OCI-M2 (cell line): Measurements from ENCODE around the gene CDK14.

ENCODE experiments used
- DNase-seq: peaks from one replicate; lab custom pipeline; 2025; ENCODE audit not compliant: unreplicated experiment; lab: John Stamatoyannopoulos, UW

CDK14 gene

GRCh38 chr7:91181949-91182348 lies 585.8 kb downstream of the CDK14 start:
- no peak for DNase-seq

DNA sequence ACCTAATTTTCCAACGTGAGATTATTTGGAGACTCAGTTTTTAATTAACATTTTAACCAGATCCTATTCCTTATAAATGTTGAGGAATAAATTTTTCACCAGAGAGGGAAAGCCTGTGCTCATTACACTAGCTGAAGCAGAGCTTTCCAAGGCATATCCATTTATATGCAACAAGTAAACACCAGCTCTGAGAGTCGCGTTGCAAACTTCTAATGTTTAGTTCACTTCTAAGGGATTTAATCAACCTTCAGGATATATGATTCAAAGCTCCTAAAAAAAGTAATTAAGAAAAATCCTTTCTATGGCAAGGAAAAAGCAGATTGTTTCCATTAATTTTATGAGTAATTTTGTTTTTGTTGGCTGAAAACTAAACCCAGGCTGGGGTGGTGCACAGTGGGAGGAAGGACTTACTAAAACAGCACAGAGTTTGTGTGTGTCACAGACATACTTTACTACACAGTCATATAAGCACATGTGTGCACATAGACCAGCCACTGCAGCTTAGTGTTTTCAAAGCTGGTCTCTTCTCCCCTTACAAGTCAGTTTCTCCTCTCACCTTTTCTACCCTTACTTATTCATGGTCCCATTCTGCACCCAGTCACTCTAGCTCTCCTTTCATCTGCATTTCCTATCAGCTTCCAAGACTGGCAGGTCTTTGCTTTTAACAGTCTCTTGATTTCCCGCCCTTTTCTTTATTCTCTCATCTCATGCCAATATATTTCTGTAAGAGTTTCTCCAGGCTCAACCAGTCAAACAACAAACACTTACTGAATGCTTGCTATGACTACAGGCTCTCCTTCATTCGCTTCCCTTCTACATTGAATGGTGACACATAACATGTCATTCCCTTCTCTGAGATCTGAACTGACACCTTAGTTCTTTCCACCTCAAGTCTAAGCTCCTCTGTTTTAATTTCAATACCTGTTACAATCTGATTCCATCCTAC lies 587.0 kb downstream of the CDK14 start:
- no peak for DNase-seq

DNA sequence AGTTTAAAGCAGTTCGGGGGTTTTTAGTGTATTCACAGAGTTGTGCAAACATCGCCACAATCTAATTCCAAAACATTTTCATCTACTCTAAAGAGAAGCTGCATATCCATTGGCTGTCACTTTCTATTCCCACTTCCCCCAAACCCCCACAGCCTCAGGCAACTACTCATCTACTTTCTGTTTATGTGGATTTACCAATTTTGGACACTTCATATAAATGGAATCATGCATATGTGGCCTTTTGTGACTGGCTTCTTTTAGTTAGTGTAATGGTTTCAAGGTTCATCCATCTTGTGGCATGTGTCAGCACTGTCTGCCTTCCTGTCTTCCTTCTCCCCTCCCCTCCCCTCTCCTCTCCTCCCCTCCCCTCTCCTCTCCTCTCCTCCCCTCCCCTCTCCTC lies 589.6 kb downstream of the CDK14 start:
- DNase-seq: no peak

GRCh38 chr7:91187061-91187460 lies 590.9 kb downstream of the CDK14 start:
- no peak for DNase-seq

GRCh38 chr7:91191771-91192170 lies 595.6 kb downstream of the CDK14 start:
- no peak for DNase-seq

DNA sequence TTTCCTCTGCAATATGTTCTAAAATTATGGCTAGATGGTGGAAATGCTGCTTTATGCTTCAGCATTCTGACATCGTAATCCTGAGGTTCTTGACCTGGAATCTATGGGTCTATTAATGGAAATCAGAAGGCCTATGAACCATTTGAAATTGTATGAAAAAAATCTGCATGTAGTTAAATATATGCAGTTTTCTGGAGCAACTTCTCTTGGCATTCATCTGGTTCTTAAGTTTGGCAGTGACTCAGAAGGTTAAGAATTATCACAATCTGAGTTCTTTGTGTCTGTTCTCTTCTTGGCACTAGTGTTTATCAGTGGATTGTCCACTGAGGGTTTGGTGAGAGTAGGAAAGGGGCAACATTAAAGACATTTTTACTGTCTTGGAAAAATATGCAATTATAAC lies 597.0 kb downstream of the CDK14 start:
- no peak for DNase-seq

DNA sequence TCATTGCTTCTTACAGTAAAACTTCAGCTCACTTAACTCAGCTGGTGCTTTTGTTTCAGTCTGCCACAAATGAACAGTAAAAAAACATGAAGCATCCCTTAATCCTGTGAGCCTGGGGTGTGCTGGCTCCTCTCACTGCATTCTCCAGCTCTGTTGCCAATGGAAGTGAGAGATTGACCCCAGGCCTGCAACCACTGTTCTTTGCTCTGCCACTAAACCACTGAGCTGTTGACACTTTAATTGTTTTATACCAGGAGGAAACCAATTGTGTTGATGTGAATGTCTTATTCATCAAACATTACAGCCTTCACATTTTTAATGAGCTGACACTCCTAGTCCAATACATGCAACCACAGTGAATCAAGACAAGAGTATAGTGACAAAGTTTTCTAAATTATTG lies 598.7 kb downstream of the CDK14 start:
- DNase-seq: no peak

DNA sequence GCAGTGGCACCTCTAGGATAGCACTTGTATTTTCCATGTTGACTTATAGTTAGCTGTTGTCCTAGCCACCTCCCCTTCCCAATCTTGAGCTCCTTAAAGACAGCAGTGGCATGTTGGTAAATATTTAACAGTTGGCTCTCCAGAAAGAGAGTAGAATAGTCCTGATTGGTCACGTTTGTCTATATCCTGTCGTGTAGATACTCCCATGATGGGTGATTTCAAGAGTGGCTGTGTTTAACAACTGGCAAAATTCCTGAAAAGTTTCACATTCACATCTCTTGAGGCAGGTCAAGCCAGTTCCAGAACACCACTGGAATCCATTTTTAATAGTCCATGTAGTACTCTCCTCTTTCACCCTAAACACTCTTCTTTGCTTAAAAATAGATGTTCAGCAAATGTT lies 599.9 kb downstream of the CDK14 start:
- DNase-seq: no peak

GRCh38 chr7:91198371-91198770 lies 602.2 kb downstream of the CDK14 start:
- no peak for DNase-seq

GRCh38 chr7:91199601-91200000 lies 603.5 kb downstream of the CDK14 start:
- DNase-seq: no peak

DNA sequence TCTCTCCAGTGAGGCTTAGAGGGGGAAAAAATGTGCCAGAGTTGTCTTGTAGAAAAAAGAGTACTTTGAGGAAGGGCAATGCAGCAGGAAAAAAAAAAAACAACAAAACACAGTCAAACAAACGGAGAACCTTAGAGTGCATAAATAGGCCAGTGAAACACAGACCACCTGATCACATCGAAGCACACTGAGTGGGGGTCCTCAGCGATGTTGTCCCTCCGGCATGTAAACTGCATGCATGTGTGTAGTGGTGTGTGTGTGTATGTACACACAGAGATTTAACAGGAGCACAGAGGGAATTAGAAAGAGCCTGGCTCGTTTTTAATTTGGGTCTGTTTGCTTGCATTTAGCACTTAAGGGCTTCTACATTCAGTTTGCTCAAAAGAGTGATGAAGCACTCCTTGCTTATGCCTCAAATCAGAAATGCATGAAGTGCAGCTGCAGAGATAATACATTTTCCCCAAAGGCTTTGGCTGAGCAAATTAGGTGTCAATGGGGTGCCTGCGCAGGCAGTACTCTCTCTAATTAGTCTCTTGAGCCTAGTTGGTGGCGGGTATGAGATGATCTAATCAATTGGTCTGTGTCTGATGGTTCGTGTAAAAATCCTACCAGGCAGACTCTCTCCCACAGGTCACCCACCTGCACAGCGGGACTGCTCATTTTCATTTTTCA lies 605.5 kb downstream of the CDK14 start:
- DNase-seq: no peak

DNA sequence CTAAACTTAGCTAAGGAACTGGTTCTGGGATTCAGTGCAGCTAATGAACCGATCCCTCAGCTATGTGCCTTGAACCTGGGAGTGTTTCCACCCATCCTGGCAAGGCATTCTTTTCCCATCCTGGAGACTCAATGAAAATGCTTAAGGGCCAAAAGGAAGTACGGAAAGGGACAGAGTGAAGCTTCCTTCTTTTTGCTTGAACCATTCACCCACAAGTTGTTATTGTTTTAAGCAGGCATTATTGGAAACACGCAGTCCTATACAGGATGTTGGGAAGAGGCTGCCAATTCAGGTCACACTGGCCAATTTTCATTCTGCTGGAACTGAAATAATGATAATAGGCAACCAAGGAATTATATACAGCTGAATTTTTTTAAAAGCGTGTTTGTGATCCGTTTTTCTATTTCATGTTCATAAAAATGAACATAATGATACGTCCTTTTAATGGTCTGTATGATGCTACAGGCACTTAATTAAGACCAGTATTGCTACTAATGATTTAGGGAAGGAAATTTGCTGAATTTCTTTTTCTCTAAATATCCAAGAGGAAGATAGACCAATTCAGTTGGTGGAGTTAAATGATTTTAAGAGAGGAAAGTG lies 610.3 kb downstream of the CDK14 start:
- no peak for DNase-seq

DNA sequence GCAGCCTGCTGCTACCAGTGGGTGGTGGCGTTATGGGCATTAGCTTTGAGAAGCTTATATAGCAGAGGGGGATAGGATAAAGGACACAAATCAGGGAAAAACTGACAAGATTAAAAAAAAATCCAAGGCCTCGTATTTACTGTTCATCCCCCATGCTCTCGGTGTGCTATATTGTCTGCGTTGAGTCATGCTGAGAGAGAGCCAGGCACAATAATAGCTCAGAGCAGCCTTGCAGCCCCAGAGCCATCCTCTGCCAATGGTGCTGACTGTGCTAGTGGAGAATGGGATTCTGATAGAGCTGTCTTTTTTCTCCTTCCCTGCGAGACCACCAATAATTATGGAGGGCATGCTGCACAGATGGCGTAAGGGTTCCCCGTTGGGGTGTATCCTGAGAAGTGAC lies 616.5 kb downstream of the CDK14 start:
- DNase-seq: no peak

GRCh38 chr7:91226411-91226810 lies 630.3 kb downstream of the CDK14 start:
- DNase-seq: no peak

GRCh38 chr7:91228327-91228726 lies 632.2 kb downstream of the CDK14 start:
- no peak for DNase-seq

DNA sequence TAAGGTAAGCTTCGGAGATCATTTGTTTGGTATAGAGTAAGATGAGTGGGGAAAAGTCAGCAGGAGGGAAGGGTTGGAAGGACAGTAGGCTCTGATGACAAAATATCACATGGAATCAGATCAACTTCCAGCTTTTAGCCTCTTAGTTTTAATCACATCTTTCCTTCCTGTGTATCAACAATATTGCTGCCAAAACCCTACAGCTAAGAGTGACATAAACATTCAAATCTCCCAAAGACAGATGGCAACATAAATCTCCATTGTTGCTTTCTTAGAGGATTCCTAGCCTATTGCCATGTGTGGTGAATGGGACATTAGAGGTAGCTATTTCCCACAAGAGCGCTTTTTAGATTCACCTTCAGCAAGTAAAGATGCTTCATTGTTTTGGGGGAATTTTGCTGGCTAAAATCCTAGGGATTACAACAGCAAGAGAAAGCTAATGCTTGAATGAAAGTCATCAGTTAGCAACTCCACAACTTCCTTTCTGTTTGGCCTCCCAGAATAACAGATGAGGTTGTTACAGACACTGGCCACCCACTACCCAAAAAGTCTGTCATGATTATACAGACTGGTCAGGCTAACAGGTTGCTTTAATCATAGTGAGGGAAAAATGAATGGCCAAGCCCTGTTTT lies 632.9 kb downstream of the CDK14 start:
- no peak for DNase-seq

DNA sequence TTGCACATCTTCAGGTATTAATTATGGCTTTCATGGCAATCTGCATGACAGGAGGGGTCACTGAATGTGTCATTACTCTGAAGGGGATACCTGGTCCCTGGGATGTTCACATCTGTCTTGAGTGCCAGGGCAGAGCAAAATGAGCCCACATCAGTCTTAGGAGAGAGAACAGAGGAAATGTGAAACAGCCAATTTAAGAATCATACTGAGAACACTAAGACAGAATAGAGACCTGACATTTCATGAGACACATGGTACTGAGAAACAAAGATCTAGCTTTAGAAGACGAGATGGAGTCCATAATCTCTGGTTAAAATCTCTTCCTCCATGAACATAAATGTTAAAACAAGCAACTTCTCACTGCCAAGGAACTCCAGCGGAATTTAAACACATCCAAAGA lies 634.0 kb downstream of the CDK14 start:
- no peak for DNase-seq

DNA sequence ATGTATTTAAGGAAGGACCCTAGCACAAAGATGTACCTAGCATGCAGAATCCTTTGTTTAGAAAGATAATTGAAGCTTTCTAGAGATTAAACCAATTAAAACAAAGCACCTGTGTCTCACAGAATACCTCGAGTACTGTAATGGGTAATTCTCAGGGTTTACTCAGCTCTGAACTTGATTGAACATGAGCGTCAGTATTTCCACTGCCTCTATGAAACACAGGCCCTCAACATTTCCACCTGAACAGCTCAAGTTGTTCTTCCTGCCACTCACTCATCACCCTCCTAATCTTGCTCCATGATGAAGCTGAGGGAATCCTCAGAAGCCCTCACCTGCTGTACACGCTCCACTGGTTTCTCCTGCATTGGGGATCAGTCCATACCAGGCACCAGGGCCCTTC lies 634.4 kb downstream of the CDK14 start:
- DNase-seq: no peak

DNA sequence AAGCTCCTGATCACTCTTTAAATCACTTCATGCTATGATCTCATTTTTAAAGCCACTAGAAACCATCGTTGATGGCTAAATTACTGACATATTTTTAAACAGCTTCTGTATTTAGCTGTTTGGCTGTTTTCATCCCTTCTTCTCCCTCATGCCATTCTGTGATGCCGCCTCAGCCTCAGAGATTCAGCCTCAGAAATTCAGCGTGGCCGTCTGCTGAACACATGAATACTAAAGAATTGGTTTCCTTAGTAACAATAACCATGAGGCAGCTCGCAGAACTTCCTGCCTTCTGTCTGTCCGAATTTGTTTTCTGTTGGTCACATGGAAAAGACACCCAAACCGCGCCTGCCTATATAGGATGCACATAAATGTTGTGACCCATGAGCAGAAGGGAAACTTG lies 637.1 kb downstream of the CDK14 start:
- DNase-seq: no peak

GRCh38 chr7:91235211-91235832 lies 639.2 kb downstream of the CDK14 start:
- no peak for DNase-seq

DNA sequence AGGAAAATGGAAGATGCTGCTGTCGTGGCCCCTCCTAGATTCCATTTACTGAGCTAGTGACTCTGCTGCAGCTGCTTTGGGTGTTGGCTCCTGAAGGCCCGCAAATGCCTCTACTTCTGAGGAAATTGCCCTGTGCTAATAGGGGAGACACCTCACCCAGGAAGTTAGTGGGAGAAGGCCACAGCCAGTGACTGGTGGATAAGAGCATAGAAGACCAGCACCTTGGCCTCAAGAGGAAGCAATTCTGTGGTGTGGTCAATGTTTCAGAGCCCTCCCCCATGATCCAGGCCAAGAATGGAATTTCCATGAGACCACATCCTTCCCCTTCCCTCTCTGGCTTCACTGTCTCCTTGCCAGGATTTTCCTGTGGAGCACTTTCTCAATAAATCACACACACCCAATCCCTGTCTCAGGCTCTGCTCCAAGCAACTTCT lies 643.1 kb downstream of the CDK14 start:
- no peak for DNase-seq
